HUES64 (cell line): ENCODE results near the gene RIMOC1.
"Not testable (repeated sequence)": the region's sequence is repeated elsewhere in the genome, so short reads cannot be mapped to it uniquely, and the experiment has no call there.

ENCODE experiments used
- H3K27ac ChIP-seq: 2 replicates; pipeline ENCODE4 v1.7.0; 2013; ENCODE audit warnings: low read depth, low read length, inconsistent platforms
- H3K27me3 ChIP-seq: 2 replicates; pipeline ENCODE4 v1.6.1; 2013; ENCODE audit warnings: mild to moderate bottlenecking, low read length; ENCODE audit not compliant: insufficient read depth
- H3K36me3 ChIP-seq: 2 replicates; pipeline ENCODE4 v1.6.1; 2013; ENCODE audit warnings: mild to moderate bottlenecking, low read length; ENCODE audit not compliant: insufficient read depth
- H3K4me1 ChIP-seq: 2 replicates; pipeline ENCODE4 v1.6.1; 2013; ENCODE audit warnings: mild to moderate bottlenecking, low read length, moderate library complexity; ENCODE audit not compliant: insufficient read depth
- H3K4me3 ChIP-seq: 2 replicates; pipeline ENCODE4 v1.5.1; 2013; ENCODE audit warnings: mild to moderate bottlenecking, low read length, moderate library complexity
- H3K9ac ChIP-seq: 2 replicates; pipeline ENCODE4 v1.6.1; 2013; ENCODE audit warnings: mild to moderate bottlenecking, low read depth, low read length
- H3K9me3 ChIP-seq: 2 replicates; pipeline ENCODE4 v1.6.1; 2013; ENCODE audit warnings: low read depth, low read length; ENCODE audit not compliant: insufficient read depth
- WGBS: fragments of 150-250, 120-280 bp; methylation state at CpG from one replicate; pipeline ENCODE4 v1.1.7; 2013; ENCODE audit warnings: missing lambda C conversion rate; 5-methylcytosine and 5-hydroxymethylcytosine counted together

Gene RIMOC1

DNA sequence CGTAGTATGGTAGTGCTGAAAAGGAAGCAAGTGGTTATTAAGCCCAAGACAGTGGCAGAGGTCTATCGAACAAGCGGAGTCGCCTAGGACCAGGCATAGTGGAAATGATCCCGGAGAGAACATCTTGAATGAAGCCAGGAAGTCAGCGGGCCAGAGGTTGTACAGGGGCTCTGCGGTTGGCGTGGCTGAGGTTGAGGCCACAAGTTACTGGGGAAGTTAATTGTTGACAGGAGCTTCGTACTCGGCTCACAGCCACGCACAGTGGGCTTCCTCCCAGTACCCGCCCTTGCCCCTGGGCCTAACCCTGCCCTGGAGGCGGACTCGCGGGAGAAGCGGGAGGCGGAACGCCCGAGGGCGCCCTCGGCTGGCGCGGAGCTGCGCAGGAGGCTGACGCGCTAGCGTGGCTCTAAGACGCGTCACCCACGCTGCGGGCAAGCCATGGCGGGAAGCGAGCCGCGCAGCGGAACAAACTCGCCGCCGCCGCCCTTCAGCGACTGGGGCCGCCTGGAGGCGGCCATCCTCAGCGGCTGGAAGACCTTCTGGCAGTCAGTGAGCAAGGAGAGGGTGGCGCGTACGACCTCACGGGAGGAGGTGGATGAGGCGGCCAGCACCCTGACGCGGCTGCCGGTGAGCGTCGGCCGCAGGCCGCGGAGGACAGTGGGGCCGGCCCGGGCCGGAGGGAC, 20.9 kb downstream of the RIMOC1 start, which contains the start of gene FBXO4:
Gene FBXO4 (plus strand): TSS at position 410 of the 683 bp plus-strand sequence. CDS start 29 bp downstream, at position 439.
- Histone ChIP-seq H3K4me3 (peak within 1 kb of the TSS; percentile 65), H3K27ac (no peak within 1 kb of the TSS), H3K9ac (peak within 1 kb of the TSS; percentile 83), H3K36me3 (peaks cover 15% of the 10 kb centered on the region), H3K4me1 (peaks cover 13% of the 10 kb centered on the region; the same call in 1 of the 2 replicates), H3K27me3 (no peaks in the 10 kb centered on the region; the same call in 1 of the 2 replicates), H3K9me3 (no peaks in the 10 kb centered on the region)
- 9% methylated on average over 60 of the region's 60 CpGs for WGBS

DNA sequence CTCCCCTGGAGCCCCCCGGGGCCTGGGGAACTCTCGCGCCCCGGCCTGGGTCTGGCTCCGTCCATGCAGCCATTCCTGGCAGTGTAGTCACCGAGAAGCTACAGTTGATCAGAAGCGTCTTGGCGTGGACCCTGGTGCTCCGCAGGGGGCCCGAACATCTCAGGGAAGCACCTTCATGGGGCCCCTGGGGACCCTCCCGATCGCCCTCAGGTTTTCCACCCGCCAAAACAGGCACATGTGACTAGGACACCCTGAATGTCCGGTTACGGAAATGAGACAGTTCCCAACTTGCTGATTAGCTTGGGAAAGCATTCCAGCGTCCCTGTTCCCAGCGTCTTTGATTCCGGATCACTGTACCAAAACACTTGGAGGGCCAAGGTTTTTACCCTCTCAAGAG, 21.4 kb downstream of the RIMOC1 start:
- Histone ChIP-seq H3K4me1 (peaks cover 13% of the 10 kb centered on the region; the same call in 1 of the 2 replicates), H3K9ac (peak overlapping the region; percentile 83), H3K27ac (no peak overlapping the region), H3K36me3 (peaks cover 9% of the 10 kb centered on the region), H3K9me3 (no peaks in the 10 kb centered on the region), H3K4me3 (peak overlapping the region; percentile 65), H3K27me3 (no peaks in the 10 kb centered on the region; the same call in 1 of the 2 replicates)
- WGBS: 50% methylated on average over 18 of the region's 18 CpGs

DNA sequence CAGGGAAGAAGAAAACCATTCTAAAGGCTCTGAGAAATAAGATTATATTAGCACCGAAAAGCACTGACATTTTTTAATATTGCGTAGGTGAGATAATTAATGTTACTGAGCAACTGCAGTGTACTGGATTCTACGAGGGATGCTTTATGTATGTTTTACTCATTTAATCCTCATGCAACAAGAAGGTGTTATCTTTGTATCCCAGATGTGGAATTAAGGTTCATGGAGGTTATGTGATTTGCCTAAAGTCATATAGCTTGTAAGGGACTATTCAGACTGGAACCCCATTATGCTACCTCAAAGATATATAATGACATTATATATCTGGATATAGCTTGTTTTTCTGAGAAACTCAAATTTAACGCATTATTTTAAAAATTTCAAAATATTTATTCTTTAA, 23.5 kb downstream of the RIMOC1 start:
- H3K36me3 ChIP-seq: peaks cover 2% of the 10 kb centered on the region; the same call in 1 of the 2 replicates
- H3K9me3 ChIP-seq: no peaks in the 10 kb centered on the region
- WGBS: 99% methylated on average over 3 of the region's 4 CpGs
- no peak overlapping the region for H3K27ac ChIP-seq
- H3K4me1 ChIP-seq: no peaks in the 10 kb centered on the region
- H3K4me3 ChIP-seq: no peak overlapping the region
- no peak overlapping the region for H3K9ac ChIP-seq
- no peaks in the 10 kb centered on the region; the same call in 1 of the 2 replicates for H3K27me3 ChIP-seq

DNA sequence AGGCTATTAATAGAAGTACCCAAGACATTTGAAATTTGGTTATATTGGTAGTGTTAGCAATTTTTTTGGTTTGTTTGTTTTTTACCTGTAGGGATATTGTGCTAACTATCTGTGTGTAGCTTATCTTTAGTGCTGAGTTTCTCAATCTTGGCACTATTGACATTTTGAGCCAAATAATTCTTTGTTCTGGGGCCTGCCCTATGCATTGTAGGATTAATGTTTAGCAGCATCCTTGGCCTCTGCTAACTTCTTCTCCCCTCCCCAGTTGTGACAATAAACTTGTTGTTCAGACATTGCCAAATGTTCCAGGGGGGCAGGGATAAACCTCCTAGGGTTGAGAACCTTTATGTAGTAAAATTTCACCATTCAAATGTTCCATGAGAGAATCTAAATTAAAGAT, 24.9 kb downstream of the RIMOC1 start:
- no peaks in the 10 kb centered on the region for H3K36me3 ChIP-seq
- no peaks in the 10 kb centered on the region for H3K9me3 ChIP-seq
- H3K9ac ChIP-seq: no peak overlapping the region
- no peaks in the 10 kb centered on the region for H3K4me1 ChIP-seq
- no peaks in the 10 kb centered on the region; the same call in 1 of the 2 replicates for H3K27me3 ChIP-seq
- no peak overlapping the region for H3K27ac ChIP-seq
- H3K4me3 ChIP-seq: no peak overlapping the region

DNA sequence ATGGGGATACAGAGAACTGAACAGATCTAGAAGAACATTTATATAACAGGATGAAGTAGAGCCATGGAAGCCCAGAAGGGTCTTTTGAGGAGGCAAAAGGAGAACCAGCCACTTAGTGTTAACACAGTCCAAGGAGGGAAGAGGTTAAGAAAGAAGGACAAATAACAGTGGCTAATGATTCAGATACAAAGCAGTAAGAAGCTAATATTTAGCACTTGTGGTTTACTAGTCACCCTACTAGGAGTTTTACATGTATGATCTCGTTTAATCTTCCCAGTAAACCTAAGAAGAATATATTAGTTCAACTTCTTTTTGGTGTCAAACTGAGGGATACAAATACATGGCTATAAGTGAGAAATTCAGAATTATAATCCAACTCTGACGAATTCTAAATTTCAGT, 28.6 kb downstream of the RIMOC1 start:
- H3K36me3 ChIP-seq: no peaks in the 10 kb centered on the region
- no peak overlapping the region for H3K9ac ChIP-seq
- WGBS: no CpG with 5 or more reads among the region's 2 CpGs
- H3K27ac ChIP-seq: no peak overlapping the region
- H3K9me3 ChIP-seq: no peaks in the 10 kb centered on the region
- no peaks in the 10 kb centered on the region for H3K27me3 ChIP-seq
- H3K4me1 ChIP-seq: peaks cover 10% of the 10 kb centered on the region
- no peak overlapping the region for H3K4me3 ChIP-seq

DNA sequence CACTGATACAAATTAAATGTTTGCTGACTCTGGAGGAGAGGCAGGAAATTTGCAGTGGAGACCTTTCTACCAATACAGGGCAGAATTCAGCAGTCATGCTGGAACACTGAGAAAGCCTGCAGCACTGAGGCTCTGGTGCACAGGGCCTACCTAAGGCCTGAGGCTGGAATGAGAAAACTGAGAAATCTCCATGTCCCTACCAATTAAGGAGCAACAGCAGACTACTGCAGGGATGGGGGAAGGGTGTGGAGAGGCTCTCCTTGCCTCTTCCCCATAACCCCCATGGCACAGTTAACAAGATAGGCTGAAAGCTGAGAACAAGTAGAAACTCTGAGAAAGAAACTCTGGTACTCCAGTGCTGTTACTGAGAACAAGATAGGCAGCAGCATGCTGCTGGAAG, 31.4 kb downstream of the RIMOC1 start:
- no peaks in the 10 kb centered on the region for H3K36me3 ChIP-seq
- H3K4me3 ChIP-seq: no peak overlapping the region
- H3K9ac ChIP-seq: peak overlapping the region; percentile 40; the same call in 1 of the 2 replicates
- no peaks in the 10 kb centered on the region for H3K27me3 ChIP-seq
- H3K4me1 ChIP-seq: peaks cover 10% of the 10 kb centered on the region
- no peak overlapping the region for H3K27ac ChIP-seq
- no peaks in the 10 kb centered on the region for H3K9me3 ChIP-seq

DNA sequence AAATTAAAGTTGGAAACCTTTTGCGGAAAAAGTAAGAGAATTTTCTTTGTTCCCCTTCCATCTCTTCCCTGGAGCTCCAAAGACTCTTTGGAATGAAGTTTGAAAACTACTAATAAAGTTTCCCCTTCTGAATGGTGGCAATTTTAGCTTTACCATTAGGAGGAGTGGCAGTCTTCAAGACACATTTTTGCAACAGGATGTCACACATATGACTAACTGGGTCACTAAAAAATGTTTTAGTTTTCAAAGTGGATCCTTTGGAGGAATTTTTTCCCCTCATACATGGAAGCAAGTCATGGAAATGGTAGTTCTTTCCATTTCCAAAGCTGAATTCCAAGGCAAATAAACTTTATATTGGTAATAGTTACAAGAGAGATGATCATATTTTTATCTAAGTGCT, 36.5 kb downstream of the RIMOC1 start:
- Histone ChIP-seq H3K4me1 (peaks cover 4% of the 10 kb centered on the region), H3K36me3 (no peaks in the 10 kb centered on the region), H3K4me3 (no peak overlapping the region), H3K27me3 (no peaks in the 10 kb centered on the region), H3K9ac (no peak overlapping the region), H3K27ac (no peak overlapping the region), H3K9me3 (no peaks in the 10 kb centered on the region)
- no CpG with 5 or more reads among the region's 1 CpG for WGBS

DNA sequence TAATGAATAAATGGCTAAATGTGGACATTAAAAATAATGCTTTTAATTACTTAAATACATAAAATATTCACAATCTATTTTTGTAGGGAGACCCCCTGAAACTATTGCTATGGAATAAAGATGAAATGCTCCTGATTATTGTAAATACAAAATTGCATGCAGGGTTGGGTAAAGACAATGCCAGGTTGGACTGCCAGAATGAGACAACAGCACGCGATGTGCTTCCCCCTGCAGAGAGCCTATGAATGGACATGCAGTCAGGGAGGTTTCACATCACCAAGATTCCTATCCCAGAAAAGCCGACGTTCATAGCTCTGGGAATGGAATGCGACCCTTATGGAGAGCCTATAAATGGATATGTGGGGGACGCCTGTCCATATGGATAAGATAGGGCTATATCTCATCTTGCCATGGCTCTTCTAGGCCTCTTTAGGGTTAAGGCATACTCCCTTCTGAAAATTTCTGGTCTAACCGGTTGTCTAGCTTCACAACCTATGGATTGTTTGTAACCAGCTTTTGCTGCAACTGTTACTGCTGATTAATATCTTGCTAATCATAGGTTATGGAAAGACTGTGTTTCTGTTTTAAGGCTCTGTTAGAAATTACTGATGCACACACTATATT, 41.3 kb downstream of the RIMOC1 start:
- H3K4me3 ChIP-seq: not testable (repeated sequence)
- 91% methylated on average over 7 of the region's 7 CpGs for WGBS

DNA sequence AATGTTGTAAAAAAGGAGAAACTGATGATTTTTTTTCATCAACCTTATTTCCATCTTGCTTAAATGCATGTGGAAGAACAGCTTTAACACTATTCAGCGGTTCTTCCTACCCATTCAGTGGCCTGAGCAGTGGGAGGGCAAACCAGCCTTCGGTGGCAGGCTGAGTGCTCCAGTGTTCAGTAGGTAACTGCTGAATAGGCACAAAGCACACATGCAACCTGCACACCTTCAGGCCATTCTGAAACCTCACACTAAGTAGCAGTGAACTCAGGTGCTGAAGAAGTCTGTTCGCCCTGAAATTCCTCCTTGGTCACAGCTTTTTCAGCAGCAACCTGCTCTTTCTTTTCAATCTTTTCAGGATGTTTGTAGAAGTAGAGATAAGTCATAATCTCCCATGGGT, 47.1 kb downstream of the RIMOC1 start:
- H3K4me3 ChIP-seq: no peak overlapping the region

More for the DNA sequence above, 41.3 kb downstream of the RIMOC1 start:
- H3K27ac ChIP-seq, H3K9me3 ChIP-seq, H3K9ac ChIP-seq, H3K36me3 ChIP-seq, H3K4me1 ChIP-seq, H3K27me3 ChIP-seq: not testable (repeated sequence)

More for the DNA sequence above, 47.1 kb downstream of the RIMOC1 start:
- H3K36me3 ChIP-seq: no peaks in the 10 kb centered on the region
- no peak overlapping the region for H3K9ac ChIP-seq
- WGBS: 82% methylated on average over 3 of the region's 3 CpGs
- H3K27ac ChIP-seq: no peak overlapping the region
- no peaks in the 10 kb centered on the region for H3K9me3 ChIP-seq
- H3K27me3 ChIP-seq: no peaks in the 10 kb centered on the region
- no peaks in the 10 kb centered on the region for H3K4me1 ChIP-seq
